HG03139 (cell line): ENCODE results near the gene C2orf42.
"Not testable (repeated sequence)": the region's sequence is repeated elsewhere in the genome, so short reads cannot be mapped to it uniquely, and the experiment has no call there.

ENCODE experiments used
- ATAC-seq: cut with Tn5 transposase; IDR thresholded peaks from one replicate; pipeline ENCODE4 v1.9.1; 2021; ENCODE audit not compliant: unreplicated experiment

The C2orf42 gene

DNA sequence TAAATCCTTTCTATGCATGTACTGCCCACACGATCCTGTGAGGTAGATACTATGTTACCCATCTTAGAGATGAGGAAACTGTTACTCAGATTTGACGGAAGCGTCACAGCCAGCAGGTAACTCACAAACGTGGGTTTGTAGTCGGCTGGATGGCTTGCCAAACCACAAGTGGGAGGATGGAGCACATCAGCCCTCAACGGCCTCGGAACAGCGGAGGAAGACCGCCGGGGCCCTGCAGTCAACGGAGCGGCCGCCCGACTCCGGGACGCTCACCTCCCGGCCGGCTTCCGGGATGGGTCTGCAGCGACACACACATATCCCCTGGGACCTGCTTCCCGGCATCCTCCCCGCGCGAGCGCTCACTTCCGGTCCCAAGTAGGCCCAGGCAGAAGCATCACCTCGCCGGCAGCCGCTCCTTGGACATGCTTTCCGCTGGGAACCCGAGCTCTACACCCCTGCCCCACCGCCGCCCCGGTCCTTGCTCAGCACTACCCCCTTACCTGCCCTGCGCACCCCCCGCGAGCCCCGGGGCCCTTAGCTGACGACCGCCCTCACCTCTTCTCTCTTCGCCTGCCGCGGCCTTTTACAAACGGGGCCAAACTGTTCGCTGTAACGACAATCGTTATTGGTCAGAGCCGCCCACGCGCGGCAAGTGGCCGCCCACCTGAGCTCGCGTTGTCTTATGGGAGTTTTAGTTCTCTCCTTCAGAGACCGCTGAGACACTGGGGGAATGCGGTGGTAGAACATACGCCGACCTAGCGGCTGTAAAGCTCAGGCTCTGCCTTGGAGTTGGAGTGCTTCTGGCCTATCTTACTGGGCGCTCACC, at the start of gene C2orf42:
C2orf42 (minus strand) TSS at position 602 of the 826 bp plus-strand sequence. CDS start 9,034 bp downstream, outside the sequence.
- peak; percentile 85 for ATAC-seq

DNA sequence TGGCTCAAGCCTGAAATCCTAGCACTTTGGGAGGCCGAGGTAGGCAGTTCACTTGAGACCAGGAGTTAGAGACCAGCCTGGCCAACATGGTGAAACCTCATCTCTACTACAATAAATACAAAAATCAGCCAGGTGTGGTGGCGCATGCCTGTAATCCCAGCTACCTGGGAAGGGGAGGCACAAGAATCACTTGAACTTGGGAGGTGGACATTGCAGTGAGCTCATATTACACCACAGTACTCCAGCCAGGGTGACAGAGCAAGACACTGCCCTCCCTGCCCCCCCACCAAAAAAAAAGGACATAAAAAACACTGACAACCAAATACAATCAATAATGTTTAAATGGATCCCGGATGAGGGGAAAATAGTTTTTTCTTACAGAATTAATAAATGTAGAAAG, 49.8 kb upstream of the C2orf42 start:
- ATAC-seq, result no peak

DNA sequence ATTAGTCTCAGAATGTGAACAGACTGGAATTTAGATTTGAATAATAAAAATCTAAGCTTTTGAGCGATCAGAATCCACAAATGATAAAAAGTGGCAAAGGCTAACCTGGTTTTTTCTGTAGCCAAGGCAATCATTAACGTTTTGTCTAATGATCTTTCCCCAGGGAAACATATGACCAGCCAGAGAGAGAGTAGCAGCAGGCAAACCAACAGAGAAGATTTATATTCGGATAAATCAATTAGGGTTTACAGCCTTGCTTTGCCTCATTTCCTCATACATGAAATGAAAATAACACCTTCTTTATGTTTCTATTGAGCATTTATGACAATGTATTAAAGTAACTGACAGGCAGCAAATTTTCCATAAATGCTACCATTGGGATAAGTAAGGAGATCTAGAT, 43.1 kb upstream of the C2orf42 start:
- no peak for ATAC-seq

- no peak for ATAC-seq
These were observed 36.0 kb upstream of the C2orf42 start for GRCh38 chr2:70226781-70227180.

GRCh38 chr2:70223305-70223704, 32.5 kb upstream of the C2orf42 start:
- ATAC-seq, result not testable (repeated sequence)

DNA sequence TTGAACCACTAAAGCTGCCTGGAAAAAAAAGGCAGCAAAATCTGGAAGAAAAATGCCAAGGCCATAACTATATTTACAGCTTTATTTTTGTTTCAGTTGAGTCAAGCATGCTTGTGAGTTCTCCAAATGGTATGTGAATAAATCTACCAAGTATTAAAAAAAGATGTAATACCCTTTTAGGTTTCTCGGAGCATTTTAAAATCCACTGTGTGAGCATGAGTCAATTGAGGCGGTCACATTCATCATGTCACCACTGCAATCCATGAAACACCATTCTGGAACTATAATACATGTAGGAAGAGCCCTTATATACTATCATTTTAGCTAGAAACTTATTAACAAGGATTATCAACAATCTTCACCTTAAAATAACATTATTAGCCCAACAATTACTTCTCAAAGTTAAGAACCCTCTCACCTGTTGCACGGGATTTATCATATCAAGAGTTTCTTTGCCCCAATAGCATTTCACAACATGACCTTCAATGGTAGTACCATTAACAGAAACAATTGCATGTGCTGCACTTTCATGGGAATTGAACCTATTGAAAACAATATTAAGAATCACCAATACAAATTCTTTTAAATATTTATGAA, 24.2 kb upstream of the C2orf42 start:
- ATAC-seq, result no peak

DNA sequence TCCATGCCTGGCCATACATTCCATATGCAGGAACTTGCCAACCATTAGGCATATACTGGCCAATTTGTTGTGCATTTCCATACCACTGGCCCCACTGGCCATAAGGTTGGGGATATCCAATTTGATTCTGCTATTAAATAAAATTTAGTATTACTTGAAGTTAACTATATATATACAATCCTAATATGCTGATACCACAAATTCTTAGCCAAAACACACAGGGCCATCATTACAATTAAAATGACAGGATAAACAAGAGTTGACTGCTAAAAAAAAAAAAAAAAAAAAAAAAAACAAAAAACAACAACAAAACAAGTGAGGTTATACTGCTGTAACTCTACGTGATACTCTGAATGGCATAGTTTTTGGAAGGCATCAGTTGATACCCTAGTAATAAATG, 23.5 kb upstream of the C2orf42 start:
- ATAC-seq, result no peak

- ATAC-seq, result no peak
These were observed 21.6 kb upstream of the C2orf42 start for GRCh38 chr2:70212298-70212932.

DNA sequence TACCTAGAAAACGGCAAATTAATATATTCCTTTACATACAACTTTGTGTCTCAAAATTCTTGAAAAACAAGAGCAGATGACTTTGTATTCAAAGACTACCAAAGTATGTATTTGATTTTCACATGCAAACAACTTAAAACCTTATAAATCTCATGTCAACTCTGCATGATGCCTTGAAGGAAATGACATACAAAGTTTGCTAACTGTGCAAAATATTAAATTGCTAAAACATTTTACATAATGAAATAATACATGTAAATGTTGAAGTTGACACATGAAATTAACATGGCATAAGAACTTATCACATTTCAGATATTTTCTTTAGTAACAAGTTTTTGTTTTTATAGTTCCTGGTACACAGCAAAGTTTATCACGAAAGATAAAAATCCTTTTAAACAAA, 20.8 kb upstream of the C2orf42 start:
- ATAC-seq, result no peak

GRCh38 chr2:70204452-70204851, 13.6 kb upstream of the C2orf42 start:
- no peak for ATAC-seq

- ATAC-seq, result no peak
These were observed 12.3 kb upstream of the C2orf42 start for GRCh38 chr2:70203086-70203485.

DNA sequence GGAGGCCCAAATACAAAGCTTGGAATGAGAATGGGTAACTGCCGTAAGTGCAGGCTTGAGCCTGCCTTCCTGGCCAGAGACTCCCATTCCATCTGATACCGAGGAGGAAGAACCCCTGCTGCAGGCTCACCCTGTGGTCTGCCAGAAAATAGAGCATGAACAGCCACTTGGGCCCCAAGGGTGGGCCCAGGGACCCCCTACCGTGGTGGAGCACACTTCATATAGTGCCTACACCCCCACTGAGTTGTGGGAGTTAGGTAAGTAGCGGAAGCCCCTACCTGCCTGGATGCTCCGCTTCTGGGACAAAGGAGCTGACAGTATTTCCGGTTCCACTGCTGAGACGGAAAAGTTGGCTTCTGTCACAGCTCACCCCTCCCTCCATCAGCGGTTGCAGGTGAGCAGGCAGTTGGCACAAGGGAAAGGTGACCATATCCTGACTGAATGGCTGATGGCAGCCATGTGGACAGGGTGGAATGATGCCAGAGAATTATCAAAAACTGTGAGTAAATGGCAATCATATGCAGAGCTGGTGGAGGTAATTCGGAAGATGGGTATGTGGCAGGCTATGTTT, 11.5 kb upstream of the C2orf42 start:
- ATAC-seq, result no peak

GRCh38 chr2:70201831-70202230, 11.0 kb upstream of the C2orf42 start:
- no peak for ATAC-seq

- ATAC-seq, result no peak
These were observed 10.5 kb upstream of the C2orf42 start for GRCh38 chr2:70201225-70201768.

DNA sequence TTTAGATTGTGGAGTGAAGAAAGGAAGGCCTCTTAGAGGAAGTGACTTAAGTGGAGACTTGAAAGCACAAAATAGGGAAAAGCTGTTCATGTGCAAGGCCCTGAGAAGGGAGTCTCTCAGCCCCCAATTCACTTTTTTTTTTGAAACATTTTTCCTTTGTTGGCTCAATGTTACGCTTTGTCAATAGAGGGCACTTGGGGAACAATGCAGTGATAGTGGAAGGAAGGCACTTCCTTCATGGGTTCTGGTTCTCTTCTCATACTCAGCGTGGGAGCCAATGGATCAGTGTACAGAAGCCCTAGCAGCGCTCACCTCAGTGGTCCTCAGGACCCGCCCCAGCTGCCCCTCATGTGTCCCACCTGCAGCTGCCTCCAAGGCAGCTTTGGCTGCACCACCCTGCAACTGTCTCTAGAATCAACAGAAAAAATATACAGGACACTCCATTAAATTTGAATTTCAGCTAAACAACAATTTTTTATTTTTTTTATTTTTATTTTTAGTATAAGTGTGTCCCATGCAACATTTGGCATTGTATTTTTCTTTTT, 8.6 kb upstream of the C2orf42 start:
- ATAC-seq, result no peak

DNA sequence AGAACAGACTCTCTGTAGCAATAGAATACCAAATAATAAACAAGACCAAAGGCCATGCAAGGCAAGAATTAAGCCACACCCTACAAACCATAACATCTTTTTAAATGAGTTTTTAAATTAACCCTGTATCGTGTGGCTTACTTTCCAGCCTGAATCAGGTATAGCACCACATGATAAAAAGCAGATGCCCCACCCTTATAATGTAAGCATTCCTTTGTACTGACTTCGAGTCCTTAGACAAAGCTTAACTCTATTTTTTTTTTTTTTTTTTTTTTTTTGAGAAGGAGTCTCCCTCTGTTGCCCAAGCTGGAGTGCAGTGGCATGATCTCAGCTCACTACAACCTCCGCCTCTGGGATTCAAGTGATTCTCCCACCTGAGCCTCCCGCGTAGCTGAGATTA, 1.7 kb upstream of the C2orf42 start:
- no peak for ATAC-seq

- ATAC-seq, result no peak
These were observed 471 bp upstream of the C2orf42 start for GRCh38 chr2:70191244-70191735.

- no peak for ATAC-seq
These were observed 2.4 kb downstream of the C2orf42 start for GRCh38 chr2:70188460-70188859.

DNA sequence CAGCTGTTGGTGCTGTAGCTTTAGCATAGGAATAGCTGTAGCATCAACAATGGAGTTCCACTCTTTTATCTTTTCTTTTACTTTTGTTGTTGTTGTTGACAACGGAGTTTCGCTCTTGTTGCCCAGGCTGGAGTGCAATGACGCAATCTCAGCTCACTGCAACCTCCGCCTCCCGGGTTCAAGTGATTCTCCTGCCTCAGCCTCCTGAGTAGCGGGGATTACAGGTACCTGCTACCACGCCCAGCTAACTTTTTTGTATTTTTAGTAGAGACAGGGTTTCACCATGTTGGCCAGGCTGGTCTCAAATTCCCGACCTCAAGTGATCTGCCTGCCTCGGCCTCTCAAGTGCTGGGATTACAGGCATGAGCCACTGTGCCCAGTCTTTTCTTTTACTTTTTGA, 3.6 kb downstream of the C2orf42 start:
- ATAC-seq, result not testable (repeated sequence)

- ATAC-seq, result no peak
These were observed 8.1 kb downstream of the C2orf42 start for GRCh38 chr2:70182689-70183088.

- peak; percentile 65 for ATAC-seq
These were observed 9.4 kb downstream of the C2orf42 start for GRCh38 chr2:70181363-70181956.
